22Rv1 (cell line): ENCODE results near the gene KAT8.

Source experiments
- CTCF ChIP-seq: fragments of 450-650 bp; IDR thresholded peaks from 2 replicates; pipeline ENCODE4 v1.5.1; 2017; ENCODE audit warnings: mild to moderate bottlenecking
- ZFX ChIP-seq: fragments of 450-650 bp; IDR thresholded peaks from 2 replicates; pipeline ENCODE4 v1.6.1; 2017; ENCODE audit warnings: antibody characterized with exemption, borderline replicate concordance

- TF ChIP-seq CTCF (no peak), ZFX (no peak)
Measured at GRCh38 chr16:31147574-31147973, 30.1 kb downstream of the KAT8 start.
